ENCODE results near the gene PDE8A. TPM values are rescaled to one million over a fixed set of nuclear protein-coding genes. Genes with fewer than 3 reads are reported as not detected.

Gene PDE8A
- total RNA-seq, 1 donor from 2014 or later = 11.4 TPM

GRCh38 chr15:85041230-85041629 lies 59.6 kb downstream of the PDE8A start:
- Histone ChIP-seq H3K4me2 (no peak overlapping the region), H3F3A (ENCODE audit: low read depth) (peaks cover 7% of the 10 kb centered on the region), H3K79me2 (ENCODE audit: low read depth) (no peaks in the 10 kb centered on the region), H3K27ac (no peak overlapping the region), H3K36me3 (no peaks in the 10 kb centered on the region), H2AFZ (replicated peaks) (no peak overlapping the region), H3K4me1 (no peaks in the 10 kb centered on the region), H3K9me3 (ENCODE audit: low read depth) (no peaks in the 10 kb centered on the region), H3K27me3 (no peaks in the 10 kb centered on the region), H3K9ac (no peak overlapping the region), H4K20me1 (ENCODE audit: low read depth) (no peaks in the 10 kb centered on the region), H3K4me3 (no peak overlapping the region)
- TF ChIP-seq EZH2phosphoT487 (IDR thresholded peaks at IDR 0.05) (no peak), EZH2 (IDR thresholded peaks at IDR 0.05) (no peak), CTCF (IDR thresholded peaks at IDR 0.05) (no peak)
- H3K9me3 Mint-ChIP-seq = no peaks in the 10 kb centered on the region
- no peak overlapping the region for H3K27ac Mint-ChIP-seq
- no peak overlapping the region for H3K4me3 Mint-ChIP-seq
- no peak for DNase-seq (ENCODE audit: low spot score)
- H3K27me3 Mint-ChIP-seq (ENCODE audit: insufficient read depth, low read depth) = peaks cover 5% of the 10 kb centered on the region
- no peaks in the 10 kb centered on the region for H3K36me3 Mint-ChIP-seq
- no peaks in the 10 kb centered on the region for H3K4me1 Mint-ChIP-seq

- no peak overlapping the region for H3K9ac ChIP-seq
- no peak overlapping the region for H3K27ac ChIP-seq
- Mint-ChIP-seq H3K4me1 (no peaks in the 10 kb centered on the region), H3K27ac (no peak overlapping the region), H3K9me3 (no peaks in the 10 kb centered on the region), H3K4me3 (no peak overlapping the region), H3K36me3 (no peaks in the 10 kb centered on the region), H3K27me3 (ENCODE audit: insufficient read depth, low read depth) (peaks cover 1% of the 10 kb centered on the region)
- H4K20me1 ChIP-seq (ENCODE audit: low read depth) = no peaks in the 10 kb centered on the region
- TF ChIP-seq EZH2phosphoT487 (IDR thresholded peaks at IDR 0.05) = no peak
- peak; percentile 57 for TF ChIP-seq CTCF (IDR thresholded peaks at IDR 0.05)
- H3K4me1 ChIP-seq = no peaks in the 10 kb centered on the region
- H3K79me2 ChIP-seq (ENCODE audit: low read depth) = no peaks in the 10 kb centered on the region
- H3K4me3 ChIP-seq = no peak overlapping the region
- no peaks in the 10 kb centered on the region for H3K9me3 ChIP-seq (ENCODE audit: low read depth)
- H2AFZ ChIP-seq (replicated peaks) = no peak overlapping the region
- no peak overlapping the region for H3K4me2 ChIP-seq
- peak; percentile 61 for DNase-seq (ENCODE audit: low spot score)
- H3K27me3 ChIP-seq = no peaks in the 10 kb centered on the region
- H3F3A ChIP-seq (ENCODE audit: low read depth) = peaks cover 7% of the 10 kb centered on the region
- H3K36me3 ChIP-seq = no peaks in the 10 kb centered on the region
Measured at GRCh38 chr15:85044251-85044853, 62.7 kb downstream of the PDE8A start.

- no peaks in the 10 kb centered on the region for H4K20me1 ChIP-seq (ENCODE audit: low read depth)
- H3K27me3 ChIP-seq = no peaks in the 10 kb centered on the region
- H2AFZ ChIP-seq (replicated peaks) = no peak overlapping the region
- H3K79me2 ChIP-seq (ENCODE audit: low read depth) = no peaks in the 10 kb centered on the region
- no peaks in the 10 kb centered on the region for H3K9me3 ChIP-seq (ENCODE audit: low read depth)
- H3K36me3 Mint-ChIP-seq = no peaks in the 10 kb centered on the region
- H3K4me1 Mint-ChIP-seq = no peaks in the 10 kb centered on the region
- no peak overlapping the region for H3K4me3 Mint-ChIP-seq
- no peak for TF ChIP-seq EZH2 (IDR thresholded peaks at IDR 0.05)
- no peak for TF ChIP-seq CTCF (IDR thresholded peaks at IDR 0.05)
- no peak for TF ChIP-seq EZH2phosphoT487 (IDR thresholded peaks at IDR 0.05)
- H3K27me3 Mint-ChIP-seq (ENCODE audit: insufficient read depth, low read depth) = no peaks in the 10 kb centered on the region
- no peak for DNase-seq (ENCODE audit: low spot score)
- no peak overlapping the region for H3K9ac ChIP-seq
- H3K36me3 ChIP-seq = no peaks in the 10 kb centered on the region
- H3K4me1 ChIP-seq = no peaks in the 10 kb centered on the region
- no peak overlapping the region for H3K4me2 ChIP-seq
- H3F3A ChIP-seq (ENCODE audit: low read depth) = peaks cover 7% of the 10 kb centered on the region
- no peak overlapping the region for H3K27ac Mint-ChIP-seq
- no peak overlapping the region for H3K27ac ChIP-seq
- H3K9me3 Mint-ChIP-seq = no peaks in the 10 kb centered on the region
- no peak overlapping the region for H3K4me3 ChIP-seq
Measured at GRCh38 chr15:85044894-85045293, 63.2 kb downstream of the PDE8A start.

All from neural progenitor cell (in vitro differentiated cells).